Karpas-422 (cell line): ENCODE measurements around the gene NUP160. TPM values are rescaled to one million over a fixed set of nuclear protein-coding genes. Genes with fewer than 3 reads are reported as not detected.
"Not testable (repeated sequence)": the region's sequence is repeated elsewhere in the genome, so short reads cannot be mapped to it uniquely, and the experiment has no call there.

ENCODE experiments used
- DNase-seq: peaks from one replicate; pipeline ENCODE4 v3.0.0-alpha.2; 2015
- H2AFZ ChIP-seq: fragments of 200-600 bp; sonication (generic); 2 replicates; pipeline ENCODE4 v1.6.1; 2014; ENCODE audit warnings: antibody characterized with exemption, low read length, mixed read lengths
- H3K27ac ChIP-seq: fragments of 200-600 bp; sonication (generic); 2 replicates; pipeline ENCODE4 v1.5.1; 2014; ENCODE audit warnings: mild to moderate bottlenecking, low read length, moderate library complexity
- H3K27me3 ChIP-seq: fragments of 200-600 bp; sonication (generic); 2 replicates; pipeline ENCODE4 v1.6.1; 2014; ENCODE audit warnings: low read length, mixed read lengths
- H3K36me3 ChIP-seq: fragments of 200-600 bp; sonication (generic); 2 replicates; pipeline ENCODE4 v1.6.1; 2014; ENCODE audit warnings: low read length, mixed read lengths; ENCODE audit not compliant: insufficient read depth
- H3K4me1 ChIP-seq: fragments of 200-600 bp; sonication (generic); 2 replicates; pipeline ENCODE4 v1.6.1; 2014; ENCODE audit warnings: mild to moderate bottlenecking, low read length, mixed read lengths
- H3K4me2 ChIP-seq: fragments of 200-600 bp; sonication (generic); 2 replicates; pipeline ENCODE4 v1.6.1; 2014; ENCODE audit warnings: low read length, low read depth, mild to moderate bottlenecking; ENCODE audit not compliant: poor library complexity, severe bottlenecking
- H3K4me3 ChIP-seq: fragments of 200-600 bp; sonication (generic); 2 replicates; pipeline ENCODE4 v1.5.1; 2014; ENCODE audit warnings: mild to moderate bottlenecking, antibody characterized with exemption, low read length, mixed read lengths
- H3K79me2 ChIP-seq: fragments of 200-600 bp; sonication (generic); 2 replicates; pipeline ENCODE4 v1.6.1; 2014; ENCODE audit warnings: mild to moderate bottlenecking, low read length, mixed read lengths
- H3K9ac ChIP-seq: fragments of 200-600 bp; sonication (generic); 2 replicates; pipeline ENCODE4 v1.6.0; 2014; ENCODE audit warnings: low read length
- H3K9me2 ChIP-seq: fragments of 200-600 bp; sonication (generic), shearing (Covaris generic); replicated peaks from 2 replicates; pipeline ENCODE4 v1.6.0; 2014; ENCODE audit warnings: mild to moderate bottlenecking, low read length, moderate library complexity; ENCODE audit not compliant: insufficient read depth
- H3K9me3 ChIP-seq: fragments of 300-700, 200-600 bp; sonication (generic); 2 replicates; pipeline ENCODE4 v1.6.1; 2014; ENCODE audit warnings: low read length, mixed read lengths
- H4K20me1 ChIP-seq: fragments of 200-600 bp; sonication (generic); 2 replicates; pipeline ENCODE4 v1.6.1; 2014; ENCODE audit warnings: mild to moderate bottlenecking, antibody characterized with exemption, low read length, low read depth; ENCODE audit not compliant: insufficient read depth
- small RNA-seq: library from RNA; depleted of rRNA; stranded (forward); fragments of <200 nt; gene quantifications from one replicate; pipeline ENCODE3, GENCODE V24; 2014
- total RNA-seq: library from RNA; depleted of rRNA; stranded (reverse); fragments of >200 nt; shearing (Covaris generic); gene quantifications from 2 replicates; pipeline ENCODE4 v1.2.3, GENCODE V29; 2014; ENCODE audit warnings: low replicate concordance; rRNA removed

Gene NUP160
- total RNA-seq, 1 experiment from 2014 or later, result 65.0 TPM

GRCh38 chr11:47756208-47756607, 91.9 kb downstream of the NUP160 start:
- H3K4me2 ChIP-seq, result no peak overlapping the region
- H3K79me2 ChIP-seq, result peaks cover 50% of the 10 kb centered on the region
- no peaks in the 10 kb centered on the region for H4K20me1 ChIP-seq

DNA sequence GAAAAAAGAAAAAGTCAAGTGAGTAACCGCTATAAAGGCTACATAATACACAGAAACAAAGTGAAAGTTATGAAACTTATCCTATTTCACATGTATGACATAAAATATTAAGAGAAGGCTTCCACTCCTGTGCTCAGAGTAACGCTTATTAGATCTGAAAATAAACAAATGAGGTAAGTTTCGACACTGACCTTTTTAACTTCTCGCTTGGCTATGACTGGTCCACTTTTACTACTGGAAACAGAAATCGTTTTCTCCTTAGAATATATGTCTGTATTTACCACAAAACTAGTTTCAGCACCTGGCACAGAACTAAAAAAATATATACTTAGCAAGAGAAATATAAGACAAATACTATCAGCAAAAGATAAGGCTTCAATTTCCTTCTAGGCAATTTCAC, 97.4 kb downstream of the NUP160 start:
- no peak for DNase-seq
- Histone ChIP-seq H3K4me2 (no peak overlapping the region), H3K27ac (no peak overlapping the region), H3K9me2 (no peaks in the 10 kb centered on the region), H4K20me1 (no peaks in the 10 kb centered on the region), H3K9ac (no peak overlapping the region), H3K79me2 (peaks cover 37% of the 10 kb centered on the region), H2AFZ (no peak overlapping the region), H3K27me3 (no peaks in the 10 kb centered on the region), H3K9me3 (no peaks in the 10 kb centered on the region), H3K36me3 (peaks cover 61% of the 10 kb centered on the region), H3K4me1 (no peaks in the 10 kb centered on the region), H3K4me3 (no peak overlapping the region)

More at GRCh38 chr11:47756208-47756607, 91.9 kb downstream of the NUP160 start:
- no peak overlapping the region for H3K27ac ChIP-seq
- H3K9me3 ChIP-seq, result no peaks in the 10 kb centered on the region
- peaks cover 56% of the 10 kb centered on the region for H3K36me3 ChIP-seq
- no peak overlapping the region for H3K4me3 ChIP-seq
- no peak overlapping the region for H3K9ac ChIP-seq
- no peak for DNase-seq
- H3K27me3 ChIP-seq, result no peaks in the 10 kb centered on the region
- H3K4me1 ChIP-seq, result no peaks in the 10 kb centered on the region
- H2AFZ ChIP-seq, result no peak overlapping the region
- H3K9me2 ChIP-seq, result no peaks in the 10 kb centered on the region

GRCh38 chr11:47742494-47742893, 105.7 kb downstream of the NUP160 start:
- not testable (repeated sequence) for H3K4me2 ChIP-seq, DNase-seq, H3K9me2 ChIP-seq, H3K9me3 ChIP-seq, H3K27ac ChIP-seq, H3K4me1 ChIP-seq, H3K4me3 ChIP-seq, H4K20me1 ChIP-seq, H2AFZ ChIP-seq, H3K27me3 ChIP-seq, H3K9ac ChIP-seq
- H3K36me3 ChIP-seq, result peaks cover 61% of the 10 kb centered on the region
- peaks cover 25% of the 10 kb centered on the region for H3K79me2 ChIP-seq

DNA sequence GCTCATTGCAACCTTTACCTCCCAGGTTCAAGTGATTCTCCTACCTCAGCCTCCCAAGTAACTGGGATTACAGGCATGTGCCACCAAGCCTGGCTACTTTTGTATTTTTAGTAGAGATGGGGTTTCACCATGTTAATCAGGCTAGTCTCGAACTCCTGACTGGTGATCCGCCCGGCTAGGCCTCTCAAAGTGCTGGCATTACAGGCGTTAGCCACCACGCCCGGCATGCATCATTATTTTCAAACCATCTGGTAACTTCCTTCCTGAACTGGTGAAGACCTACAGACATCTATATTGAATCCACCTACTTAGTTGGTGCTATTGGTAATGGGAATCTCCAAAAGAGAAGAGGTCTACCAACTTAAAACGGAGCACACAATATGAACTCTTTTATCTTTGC, 110.3 kb downstream of the NUP160 start:
- not testable (repeated sequence) for H3K4me3 ChIP-seq, H3K27ac ChIP-seq, H3K4me2 ChIP-seq, H2AFZ ChIP-seq, DNase-seq, H3K9me2 ChIP-seq, H3K9ac ChIP-seq, H3K4me1 ChIP-seq, H4K20me1 ChIP-seq, H3K9me3 ChIP-seq, H3K27me3 ChIP-seq
- H3K36me3 ChIP-seq, result peaks cover 55% of the 10 kb centered on the region
- H3K79me2 ChIP-seq, result peaks cover 17% of the 10 kb centered on the region

- Histone ChIP-seq H3K36me3 (peaks cover 76% of the 10 kb centered on the region), H3K79me2 (peaks cover 19% of the 10 kb centered on the region), H3K27ac (no peak overlapping the region), H3K9me3 (no peaks in the 10 kb centered on the region), H3K9ac (no peak overlapping the region), H3K27me3 (no peaks in the 10 kb centered on the region), H3K9me2 (no peaks in the 10 kb centered on the region), H3K4me2 (no peak overlapping the region), H3K4me3 (no peak overlapping the region), H3K4me1 (no peaks in the 10 kb centered on the region), H2AFZ (no peak overlapping the region), H4K20me1 (no peaks in the 10 kb centered on the region)
- DNase-seq, result no peak
These were observed 115.9 kb downstream of the NUP160 start for GRCh38 chr11:47732271-47732670.

DNA sequence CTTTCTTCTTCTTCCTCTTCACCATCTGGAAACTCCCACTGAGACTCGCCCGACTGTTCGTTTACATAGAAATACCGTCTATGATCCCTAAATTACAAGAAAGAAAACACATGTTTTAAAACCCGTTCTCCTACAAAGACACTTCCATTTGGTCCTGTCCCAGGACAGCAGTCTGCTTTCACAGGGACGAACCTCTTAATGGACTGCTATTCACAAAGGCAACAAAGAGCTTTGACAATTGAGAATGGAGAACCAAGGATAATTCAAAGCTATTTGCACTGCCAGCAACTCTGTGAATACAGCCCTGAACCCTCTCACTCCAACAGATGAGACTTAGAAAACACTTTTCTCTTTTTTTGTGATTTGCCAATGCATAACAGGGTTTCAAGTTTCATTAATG, 116.7 kb downstream of the NUP160 start:
- H3K27me3 ChIP-seq, result no peaks in the 10 kb centered on the region
- no peak overlapping the region for H3K4me3 ChIP-seq
- no peak for DNase-seq
- no peak overlapping the region for H3K9ac ChIP-seq
- no peak overlapping the region for H2AFZ ChIP-seq
- no peaks in the 10 kb centered on the region for H3K9me3 ChIP-seq
- peaks cover 76% of the 10 kb centered on the region for H3K36me3 ChIP-seq
- no peak overlapping the region for H3K27ac ChIP-seq
- H3K4me1 ChIP-seq, result no peaks in the 10 kb centered on the region
- peaks cover 19% of the 10 kb centered on the region for H3K79me2 ChIP-seq
- no peaks in the 10 kb centered on the region for H3K9me2 ChIP-seq
- no peaks in the 10 kb centered on the region for H4K20me1 ChIP-seq
- no peak overlapping the region for H3K4me2 ChIP-seq

Small RNA genes within 50 kb of the gene (small RNA-seq; reads per million reads assigned to genes)
- gene AC021443.1 (not detected), gene RF00019 (not detected), gene RNA5SP340 (not detected)

Other genes with a start within 250 kb of the NUP160 start
- 49.5 and 72.6 TPM in 2 replicates for gene MTCH2, start 205.8 kb downstream of the NUP160 start, total RNA-seq
- gene AGBL2, start 133.0 kb downstream of the NUP160 start, total RNA-seq, result 14.3 and 14.9 TPM in 2 replicates
- gene FNBP4, start 81.0 kb downstream of the NUP160 start, total RNA-seq, result 61.1 and 120 TPM in 2 replicates
- gene PTPRJ, start 132.2 kb upstream of the NUP160 start, total RNA-seq, result 90.3 and 132 TPM in 2 replicates